Measurements from ENCODE around the gene PHF19.

DNA sequence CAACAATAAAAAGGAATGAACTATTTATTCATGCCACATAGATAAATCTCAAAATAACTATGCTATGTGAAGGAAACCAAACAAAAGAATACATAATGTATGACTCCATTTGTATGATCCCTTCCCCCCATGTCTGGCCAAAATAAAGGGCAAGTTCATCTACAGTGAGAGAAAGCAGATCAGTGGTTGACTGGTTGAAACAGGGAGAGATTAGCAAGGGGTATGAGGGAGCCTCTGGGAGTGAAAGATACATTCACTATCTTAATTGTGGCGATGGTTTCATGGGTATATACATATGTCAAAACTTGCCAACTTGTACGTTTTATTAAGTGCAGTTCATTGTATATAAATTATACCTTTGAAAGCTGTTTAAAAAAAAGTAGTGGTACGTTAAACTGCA lies 39.1 kb downstream of the PHF19 start:
- TF ChIP-seq, protein P1, sequence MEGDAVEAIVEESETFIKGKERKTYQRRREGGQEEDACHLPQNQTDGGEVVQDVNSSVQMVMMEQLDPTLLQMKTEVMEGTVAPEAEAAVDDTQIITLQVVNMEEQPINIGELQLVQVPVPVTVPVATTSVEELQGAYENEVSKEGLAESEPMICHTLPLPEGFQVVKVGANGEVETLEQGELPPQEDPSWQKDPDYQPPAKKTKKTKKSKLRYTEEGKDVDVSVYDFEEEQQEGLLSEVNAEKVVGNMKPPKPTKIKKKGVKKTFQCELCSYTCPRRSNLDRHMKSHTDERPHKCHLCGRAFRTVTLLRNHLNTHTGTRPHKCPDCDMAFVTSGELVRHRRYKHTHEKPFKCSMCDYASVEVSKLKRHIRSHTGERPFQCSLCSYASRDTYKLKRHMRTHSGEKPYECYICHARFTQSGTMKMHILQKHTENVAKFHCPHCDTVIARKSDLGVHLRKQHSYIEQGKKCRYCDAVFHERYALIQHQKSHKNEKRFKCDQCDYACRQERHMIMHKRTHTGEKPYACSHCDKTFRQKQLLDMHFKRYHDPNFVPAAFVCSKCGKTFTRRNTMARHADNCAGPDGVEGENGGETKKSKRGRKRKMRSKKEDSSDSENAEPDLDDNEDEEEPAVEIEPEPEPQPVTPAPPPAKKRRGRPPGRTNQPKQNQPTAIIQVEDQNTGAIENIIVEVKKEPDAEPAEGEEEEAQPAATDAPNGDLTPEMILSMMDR (IDR thresholded peaks at IDR 0.05) = no peak
- TF ChIP-seq POLR2A (IDR thresholded peaks at IDR 0.05) = no peak
- no peak for TF ChIP-seq EP300 (IDR thresholded peaks at IDR 0.05; ENCODE audit: low read depth)
